Measurements from ENCODE around the gene CLCNKB.

CLCNKB gene

DNA sequence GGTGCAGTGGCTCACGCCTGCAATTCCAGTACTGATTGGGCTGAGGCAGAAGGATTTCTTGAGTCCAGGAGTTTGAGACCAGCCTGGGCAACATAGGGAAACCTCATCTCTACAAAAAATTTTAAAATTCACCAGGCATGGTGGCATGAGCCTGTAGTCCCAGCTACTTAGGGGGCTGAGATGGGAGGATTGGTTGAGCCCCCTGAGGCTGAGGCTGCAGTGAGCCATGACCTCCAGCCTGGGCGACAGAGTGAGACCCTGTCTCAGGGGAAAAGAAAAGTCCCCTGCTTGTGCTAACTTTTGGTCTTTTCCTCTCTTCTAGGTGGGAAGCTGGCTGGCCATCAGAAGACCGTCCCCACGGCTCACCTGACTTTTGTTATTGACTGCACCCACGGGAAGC is 38.0 kb upstream of the CLCNKB start:
- no peak overlapping the region for H3K4me3 ChIP-seq (replicated peaks; ENCODE audit: low read depth, low read length)
- DNase-seq (ENCODE audit: low read depth) = no peak
- no peak for TF ChIP-seq CTCF (IDR thresholded peaks at IDR 0.05; ENCODE audit: low read length, missing control alignments)

DNA sequence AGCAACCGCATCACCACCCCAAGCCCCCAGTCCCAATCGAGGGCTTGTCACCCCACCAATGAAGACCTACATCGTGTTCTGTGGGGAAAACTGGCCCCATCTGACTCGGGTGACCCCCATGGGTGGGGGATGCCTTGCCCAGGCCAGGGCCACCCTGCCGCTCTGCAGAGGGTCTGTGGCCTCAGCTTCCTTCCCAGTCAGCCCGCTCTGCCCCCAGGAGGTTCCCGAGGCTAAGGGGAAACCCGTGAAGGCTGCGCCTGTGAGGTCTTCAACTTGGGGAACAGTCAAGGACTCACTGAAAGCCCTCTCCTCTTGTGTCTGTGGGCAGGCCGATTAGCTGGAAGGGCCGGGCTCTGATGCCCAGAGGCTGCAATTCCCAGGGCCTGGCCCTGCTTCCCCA is 37.6 kb upstream of the CLCNKB start:
- TF ChIP-seq CTCF (IDR thresholded peaks at IDR 0.05; ENCODE audit: low read length, missing control alignments) = no peak
- no peak overlapping the region for H3K4me3 ChIP-seq (replicated peaks; ENCODE audit: low read depth, low read length)
- DNase-seq (ENCODE audit: low read depth) = no peak

DNA sequence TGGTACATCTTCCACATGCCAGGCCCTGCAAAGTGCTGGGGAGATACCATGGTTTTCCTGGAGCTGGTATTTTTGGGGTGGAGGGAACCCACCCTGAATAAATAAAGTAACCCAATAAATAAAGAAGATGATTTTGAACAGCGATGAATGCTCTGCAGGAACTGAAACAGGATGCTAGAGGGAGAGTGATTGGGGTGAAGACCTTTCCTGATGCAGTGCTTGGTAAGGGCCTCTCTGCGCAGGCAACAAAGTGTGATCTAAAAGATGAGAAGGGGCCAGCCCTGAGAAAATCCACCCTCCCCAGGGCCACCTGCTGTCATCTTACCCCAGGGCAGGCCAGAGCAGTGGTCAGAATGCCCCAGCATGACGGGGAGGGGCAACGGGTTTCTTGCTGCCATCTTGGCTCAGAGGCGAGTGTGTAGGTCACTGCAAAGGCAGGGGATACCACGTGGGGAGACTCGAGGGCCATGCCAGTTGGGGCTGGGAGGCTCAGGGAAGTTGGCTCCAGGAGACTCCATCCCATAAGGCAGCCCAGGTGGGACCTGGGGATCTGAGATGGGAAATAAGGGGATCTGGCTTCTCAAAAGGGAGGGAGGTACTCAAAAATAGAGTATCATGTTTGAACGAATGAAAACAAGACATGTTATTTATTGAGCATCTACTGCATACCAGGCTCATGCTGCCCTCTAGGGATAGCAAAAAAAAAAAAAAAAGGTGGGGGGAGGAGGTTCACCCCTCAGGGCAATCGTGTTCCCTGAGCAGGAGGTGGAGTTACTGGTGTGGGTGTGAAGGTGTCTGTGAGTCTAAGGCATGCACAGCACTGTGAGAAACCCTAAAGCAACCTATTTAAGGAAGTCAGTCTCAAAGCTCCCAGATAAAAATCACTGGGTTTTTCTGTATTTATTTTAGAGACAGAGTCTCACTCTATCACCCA is 36.8 kb upstream of the CLCNKB start:
- no peak overlapping the region for H3K4me3 ChIP-seq (replicated peaks; ENCODE audit: low read depth, low read length)
- peak; percentile 33 for DNase-seq (ENCODE audit: low read depth)
- TF ChIP-seq CTCF (IDR thresholded peaks at IDR 0.05; ENCODE audit: low read length, missing control alignments) = peak; percentile 15

DNA sequence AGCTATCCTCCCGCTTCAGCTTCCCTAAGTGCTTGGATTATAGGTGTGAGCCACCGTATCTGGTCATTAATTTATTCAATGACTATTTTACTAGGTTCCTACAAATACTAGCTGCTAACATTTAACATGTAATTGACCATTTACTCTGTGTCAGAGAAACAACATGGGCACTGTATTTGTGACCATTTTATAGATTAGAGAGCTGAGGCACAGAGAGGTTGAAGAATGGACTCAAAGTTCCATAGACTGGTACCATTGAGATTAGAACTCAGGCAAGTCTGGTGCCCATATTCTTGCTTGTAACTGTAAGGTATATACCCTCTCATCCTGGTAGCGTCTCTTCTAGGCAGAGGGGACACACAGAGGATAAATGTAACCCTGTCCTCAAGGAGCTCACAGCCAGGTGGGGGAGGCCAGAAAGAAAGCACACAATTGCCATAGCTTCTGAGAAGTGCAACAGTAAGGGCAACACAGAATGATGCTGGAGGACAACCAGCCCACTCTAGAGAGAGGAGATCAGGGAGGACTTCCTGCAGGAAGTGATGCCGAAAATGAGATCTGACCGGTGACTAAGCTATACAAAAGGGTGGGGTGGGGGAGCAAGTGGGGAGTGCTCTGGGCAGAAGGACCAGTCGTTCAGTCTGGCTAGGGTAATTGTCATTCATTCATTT is 35.8 kb upstream of the CLCNKB start:
- TF ChIP-seq CTCF (IDR thresholded peaks at IDR 0.05; ENCODE audit: low read length, missing control alignments) = no peak
- H3K4me3 ChIP-seq (replicated peaks; ENCODE audit: low read depth, low read length) = no peak overlapping the region
- no peak for DNase-seq (ENCODE audit: low read depth)

GRCh38 chr1:16009030-16009460 is 34.5 kb upstream of the CLCNKB start:
- DNase-seq (ENCODE audit: low read depth) = peak; percentile 79
- peak; percentile 96 for TF ChIP-seq CTCF (IDR thresholded peaks at IDR 0.05; ENCODE audit: low read length, missing control alignments)
- H3K4me3 ChIP-seq (replicated peaks; ENCODE audit: low read depth, low read length) = no peak overlapping the region

DNA sequence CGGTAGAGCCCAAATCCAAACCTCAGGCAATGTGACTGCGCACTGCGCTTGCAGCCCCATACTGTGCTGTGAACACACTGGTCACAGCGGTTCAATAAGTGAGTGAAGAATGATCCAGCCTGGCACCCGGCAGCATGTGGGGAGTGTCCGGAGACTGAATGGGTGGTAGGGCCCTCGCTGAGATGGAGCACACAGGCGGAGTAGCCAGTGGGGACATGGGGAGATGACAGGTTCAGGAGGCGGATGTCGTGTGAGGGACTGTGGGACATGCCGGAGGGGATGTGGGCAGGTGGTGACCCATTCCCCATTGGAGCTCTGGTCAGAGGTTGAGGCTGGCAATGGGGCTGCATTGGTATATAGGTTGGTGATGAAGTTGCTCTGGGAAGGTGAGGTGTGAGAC is 33.9 kb upstream of the CLCNKB start:
- no peak overlapping the region for H3K4me3 ChIP-seq (replicated peaks; ENCODE audit: low read depth, low read length)
- no peak for DNase-seq (ENCODE audit: low read depth)
- no peak for TF ChIP-seq CTCF (IDR thresholded peaks at IDR 0.05; ENCODE audit: low read length, missing control alignments)
